Skin epidermis (tissue), 12 donors: ENCODE measurements around the gene ARMCX5.

Experiments
- H3K27ac ChIP-seq, 21 experiments: fragments of 200-600 bp; sonication (generic) in 11 of 21; one replicate each; pipeline ENCODE4 v1.5.0; 2020; ENCODE audit warnings: mild to moderate bottlenecking in 3 of 21, inconsistent platforms in 2 of 21, moderate library complexity in 2 of 21
- H3K4me3 ChIP-seq, 7 experiments: fragments of 200-600 bp; sonication (generic) in 2 of 7; one replicate each; pipeline ENCODE4 v1.5.0; 2020; ENCODE audit warnings: inconsistent platforms in 2 of 7, mild to moderate bottlenecking in 2 of 7, moderate library complexity in 1 of 7

The ARMCX5 gene

GRCh38 chrX:102599084-102599950 is at the start of gene ARMCX5:
Gene ARMCX5 (plus strand): TSS chrX:102599515. CDS start chrX:102602142, 2,627 bp downstream.
- H3K27ac ChIP-seq, result peak within 1 kb of the TSS in 20 of 21 experiments; percentile 49 to 85 (median 73)
- H3K4me3 ChIP-seq, result peak within 1 kb of the TSS; percentile 38 to 60 (median 49)

- no peak overlapping the region for H3K27ac ChIP-seq
- no peak overlapping the region for H3K4me3 ChIP-seq
Measured at GRCh38 chrX:102558607-102559006, 40.7 kb upstream of the ARMCX5 start.

- Histone ChIP-seq H3K27ac (no peak overlapping the region), H3K4me3 (no peak overlapping the region)
Measured at GRCh38 chrX:102560423-102561068, 38.8 kb upstream of the ARMCX5 start.

DNA sequence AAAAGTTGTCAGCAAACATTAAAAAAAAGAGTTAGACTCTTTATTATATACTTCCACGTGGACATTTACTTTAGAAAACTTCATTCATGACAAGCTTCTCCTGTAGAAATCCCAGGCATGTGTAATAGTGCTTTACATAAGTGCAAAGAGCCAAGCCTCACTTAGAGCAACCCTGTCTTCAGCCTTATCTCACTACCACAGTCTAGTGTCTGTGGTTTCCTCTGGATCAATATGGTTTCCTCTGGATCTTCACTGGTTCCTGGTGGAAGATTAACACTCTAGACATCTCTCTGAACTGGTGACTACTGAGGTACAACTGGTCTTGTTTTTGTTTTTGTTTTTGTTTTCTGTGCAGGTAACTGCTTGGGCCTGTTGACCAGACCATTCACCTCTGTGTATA is 18.4 kb upstream of the ARMCX5 start:
- H3K27ac ChIP-seq, result no peak overlapping the region

DNA sequence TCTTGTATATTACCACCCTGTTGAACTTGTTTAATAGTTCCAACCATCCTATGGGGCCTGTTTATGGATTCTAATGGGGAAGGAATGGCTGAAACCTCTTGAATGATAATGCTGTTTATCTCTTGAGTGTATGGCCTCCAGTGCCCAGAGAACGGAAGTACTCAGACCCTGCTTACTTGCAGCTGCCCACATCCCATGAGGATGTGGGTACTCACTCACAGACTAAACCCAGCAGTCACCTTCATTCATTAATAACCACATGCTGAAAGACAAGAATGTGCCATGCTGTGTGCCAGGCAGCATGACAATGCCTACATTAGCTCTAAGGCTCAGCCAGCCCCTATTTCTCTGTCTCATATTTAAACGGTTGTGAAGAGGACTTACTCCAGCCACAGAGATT is 5.9 kb upstream of the ARMCX5 start:
- no peak overlapping the region for H3K27ac ChIP-seq
- no peak overlapping the region for H3K4me3 ChIP-seq

More for the DNA sequence above, 18.4 kb upstream of the ARMCX5 start:
- H3K4me3 ChIP-seq, result no peak overlapping the region

DNA sequence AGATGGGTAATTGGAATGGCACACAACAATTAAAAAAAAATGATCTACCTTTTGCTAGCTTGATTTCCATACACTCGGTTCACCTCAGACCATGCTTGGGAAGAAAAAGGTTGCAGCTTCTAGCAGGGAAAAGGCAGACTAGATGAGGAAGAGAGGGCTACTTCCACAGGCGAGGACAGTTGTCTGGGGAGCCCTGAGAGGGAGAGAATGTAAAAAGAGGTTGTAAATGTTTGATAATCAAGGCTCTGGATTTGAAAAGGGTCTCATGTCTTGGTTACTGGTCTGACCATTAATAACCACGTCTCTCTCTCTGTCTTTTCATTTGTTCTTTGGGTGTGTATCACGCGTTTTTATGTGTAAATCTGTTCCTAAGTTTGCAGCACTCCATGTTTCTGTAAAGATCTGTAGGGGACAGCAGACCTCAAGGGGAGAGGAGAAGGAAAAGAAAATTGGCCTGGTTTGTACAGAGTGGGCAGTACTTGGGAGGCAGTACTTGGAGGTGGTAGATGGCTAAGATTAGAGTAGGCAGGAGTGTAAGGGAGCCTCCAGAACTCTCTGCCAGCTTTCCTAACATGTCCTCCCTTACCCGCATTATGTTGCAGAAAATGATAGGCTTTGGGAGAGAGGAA is 750 bp downstream of the ARMCX5 start:
- Histone ChIP-seq H3K4me3 (peak overlapping the region; percentile 38 to 60 (median 49)), H3K27ac (peak overlapping the region in 19 of 21 experiments; percentile 50 to 85 (median 75))

- Histone ChIP-seq H3K4me3 (no peak overlapping the region), H3K27ac (no peak overlapping the region)
Measured at GRCh38 chrX:102604327-102604726, 5.0 kb downstream of the ARMCX5 start.

GRCh38 chrX:102606115-102606514 is 6.8 kb downstream of the ARMCX5 start:
- Histone ChIP-seq H3K27ac (no peak overlapping the region), H3K4me3 (no peak overlapping the region)

GRCh38 chrX:102610905-102611304 is 11.6 kb downstream of the ARMCX5 start:
- H3K4me3 ChIP-seq, result no peak overlapping the region
- no peak overlapping the region for H3K27ac ChIP-seq

DNA sequence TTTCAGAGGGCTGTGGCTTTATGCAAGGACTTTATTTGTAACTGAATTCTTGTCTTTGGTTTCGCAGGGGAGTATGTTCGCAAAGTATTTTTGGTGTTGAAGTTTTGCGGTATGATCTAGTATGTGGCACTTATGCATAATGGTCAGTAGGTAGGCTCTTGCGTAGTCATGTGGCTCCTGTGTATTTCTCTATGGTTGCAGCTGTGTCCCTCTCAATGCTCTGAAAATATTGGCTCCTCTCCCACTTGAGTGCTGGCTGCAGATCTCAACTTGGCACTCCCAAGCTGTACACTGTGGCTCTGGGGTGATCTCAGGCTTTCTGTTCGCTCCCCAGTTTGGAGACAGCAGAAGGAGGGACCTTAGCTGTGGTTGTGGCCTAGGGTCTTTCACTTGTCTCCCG is 24.8 kb downstream of the ARMCX5 start:
- Histone ChIP-seq H3K4me3 (no peak overlapping the region), H3K27ac (no peak overlapping the region)

- Histone ChIP-seq H3K27ac (no peak overlapping the region), H3K4me3 (no peak overlapping the region)
Measured at GRCh38 chrX:102627640-102628039, 28.3 kb downstream of the ARMCX5 start.

- Histone ChIP-seq H3K4me3 (no peak overlapping the region), H3K27ac (no peak overlapping the region)
Measured at GRCh38 chrX:102637561-102637960, 38.2 kb downstream of the ARMCX5 start.

DNA sequence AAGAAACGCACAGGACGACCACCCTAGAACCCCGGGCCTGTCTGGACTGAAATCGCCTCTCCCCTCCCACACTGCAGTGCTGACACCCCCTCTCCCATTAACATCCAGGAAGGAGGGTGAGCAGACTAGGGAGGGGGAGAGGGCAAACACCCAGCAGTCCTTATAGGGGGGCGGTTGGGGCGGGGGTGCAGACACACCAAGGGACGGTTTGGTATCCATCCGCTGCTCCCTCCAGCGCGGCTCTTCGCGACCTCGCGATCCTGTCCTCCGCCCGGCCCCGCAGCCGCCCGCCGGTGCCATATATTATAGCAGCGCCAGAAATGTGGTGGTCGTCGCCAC is 51.6 kb downstream of the ARMCX5 start:
- H3K4me3 ChIP-seq, result peak overlapping the region; percentile 38 to 60 (median 48)
- peak overlapping the region in 8 of 21 experiments; percentile 3 to 75 (median 44) for H3K27ac ChIP-seq

- Histone ChIP-seq H3K27ac (peak within 1 kb of the TSS in 11 of 21 experiments; percentile 2 to 77 (median 44)), H3K4me3 (peak within 1 kb of the TSS; percentile 38 to 60 (median 48))
Measured at GRCh38 chrX:102651242-102652011, 52.1 kb downstream of the ARMCX5 start, which contains the start of gene GPRASP1. Gene GPRASP1 (plus strand): TSS chrX:102651483. CDS start chrX:102653914, 2,431 bp downstream.

DNA sequence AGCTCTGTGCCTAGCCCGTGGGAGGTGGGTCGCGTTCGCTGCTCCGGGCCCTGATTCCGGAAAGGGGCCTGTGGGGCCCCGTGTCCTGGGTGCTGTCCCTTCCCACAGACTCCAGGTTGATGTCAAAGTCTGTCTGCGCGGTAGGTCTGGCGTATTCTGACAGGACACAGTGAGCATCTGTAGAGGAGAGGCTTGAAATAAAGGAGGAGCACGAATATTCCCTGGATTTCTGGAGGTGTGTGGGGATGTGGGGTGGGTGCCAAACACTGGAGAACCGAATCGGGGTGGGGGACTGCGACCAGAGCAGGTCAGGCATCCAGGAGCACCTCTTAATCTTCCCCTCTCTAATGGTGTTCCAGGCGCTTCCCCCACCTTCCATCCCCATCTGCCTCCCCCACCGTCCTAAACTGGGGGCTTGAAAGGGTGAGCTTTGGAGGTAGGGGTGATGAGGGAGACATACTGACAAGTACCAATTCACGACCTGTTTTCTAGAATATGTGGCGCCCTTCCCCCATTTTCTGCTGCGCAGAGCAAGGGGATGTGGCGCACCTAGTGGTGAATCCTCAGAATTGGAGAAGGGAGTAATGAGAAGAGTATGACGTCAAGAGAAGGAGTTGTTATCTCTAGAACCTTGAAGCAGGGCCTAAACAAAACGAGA is 52.8 kb downstream of the ARMCX5 start:
- H3K27ac ChIP-seq, result peak overlapping the region in 10 of 21 experiments; percentile 2 to 77 (median 44)
- peak overlapping the region; percentile 38 to 60 (median 48) for H3K4me3 ChIP-seq
